NCI-H2196 (cell line): ENCODE results near the gene HPGDS.
"Not testable (repeated sequence)": the region's sequence is repeated elsewhere in the genome, so short reads cannot be mapped to it uniquely, and the experiment has no call there.

Experiments used
- DNase-seq: peaks from one replicate; lab custom pipeline; 2025; ENCODE audit not compliant: unreplicated experiment; lab: John Stamatoyannopoulos, UW

HPGDS gene

GRCh38 chr4:94342694-94343093, at the start of gene HPGDS:
Gene HPGDS, minus strand, starts transcription at chr4:94342836. Its CDS starts 8,207 bp downstream, at chr4:94334629.
- no peak for DNase-seq

DNA sequence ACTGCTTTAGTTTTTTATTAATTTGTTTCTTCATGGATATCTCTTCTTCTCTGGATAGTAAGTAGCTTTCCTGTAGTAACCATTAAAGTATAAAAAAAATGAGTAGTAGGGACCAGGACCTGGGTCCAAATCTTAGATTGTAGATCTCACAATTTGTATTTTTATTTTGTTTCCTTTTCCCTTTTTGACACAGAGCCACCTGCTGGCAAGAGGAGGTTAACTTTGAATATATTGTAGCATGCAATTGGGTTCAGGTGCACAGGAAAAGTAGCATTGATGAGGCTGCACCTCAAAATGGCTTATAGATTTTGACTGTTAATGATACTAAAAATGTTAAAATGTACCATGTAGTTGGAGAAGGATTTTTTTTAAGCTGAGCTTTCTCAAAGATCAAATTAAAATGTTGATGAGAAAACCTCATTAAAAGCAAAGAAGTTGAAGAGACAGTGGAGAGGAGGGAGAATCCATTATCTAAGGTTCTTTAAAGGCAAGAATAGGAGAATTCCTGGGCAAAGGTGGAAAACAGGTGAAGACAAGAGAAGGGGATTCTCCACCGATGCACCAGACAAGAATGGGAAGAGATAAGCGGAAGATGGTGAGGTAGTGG, 48.3 kb upstream of the HPGDS start:
- no peak for DNase-seq

- no peak for DNase-seq
Measured at GRCh38 chr4:94389595-94390267, 47.1 kb upstream of the HPGDS start.

- not testable (repeated sequence) for DNase-seq
Measured at GRCh38 chr4:94387965-94388364, 45.3 kb upstream of the HPGDS start.

GRCh38 chr4:94385452-94385851, 42.8 kb upstream of the HPGDS start:
- not testable (repeated sequence) for DNase-seq

GRCh38 chr4:94382891-94383290, 40.3 kb upstream of the HPGDS start:
- DNase-seq = not testable (repeated sequence)

DNA sequence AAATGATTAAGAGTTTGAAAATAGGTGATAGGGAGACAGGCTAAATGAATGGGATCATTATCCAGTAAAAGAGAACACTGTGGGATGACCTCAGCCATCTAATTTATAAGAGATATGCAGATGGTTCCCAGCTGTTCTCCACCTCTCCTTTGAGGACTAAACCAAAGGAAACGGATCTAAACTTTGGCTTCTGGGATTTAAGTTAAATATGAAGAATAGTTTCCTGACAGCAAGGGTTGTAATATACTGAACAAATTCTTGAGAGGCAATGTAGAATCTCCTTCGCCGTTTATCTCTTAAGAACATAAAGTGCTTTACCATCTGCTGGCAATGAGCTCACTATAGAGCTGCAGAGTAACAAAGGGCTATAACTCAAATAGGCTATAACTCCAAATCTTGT, 35.4 kb upstream of the HPGDS start:
- no peak for DNase-seq

- no peak for DNase-seq
Measured at GRCh38 chr4:94377294-94377693, 34.7 kb upstream of the HPGDS start.

DNA sequence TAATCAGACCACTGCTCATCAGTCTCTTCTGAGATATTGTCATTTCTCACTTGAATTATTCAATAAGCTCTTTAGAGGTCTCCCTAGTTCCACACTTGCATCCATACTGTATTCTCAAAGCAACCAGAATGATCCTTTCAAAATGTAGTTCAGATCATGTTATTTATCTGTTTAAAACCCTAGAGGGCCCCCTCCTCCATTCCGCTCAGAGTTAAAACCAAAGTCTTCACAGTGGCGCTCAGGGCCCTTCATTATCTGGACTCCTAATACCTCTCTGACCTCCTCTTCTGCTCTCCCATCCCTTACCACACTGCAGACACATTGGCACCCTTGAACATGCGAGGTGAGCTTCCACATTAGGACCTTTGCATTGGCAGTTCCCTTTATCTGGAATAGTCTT, 32.7 kb upstream of the HPGDS start:
- DNase-seq = no peak

- DNase-seq = no peak
Measured at GRCh38 chr4:94373752-94374151, 31.1 kb upstream of the HPGDS start.

DNA sequence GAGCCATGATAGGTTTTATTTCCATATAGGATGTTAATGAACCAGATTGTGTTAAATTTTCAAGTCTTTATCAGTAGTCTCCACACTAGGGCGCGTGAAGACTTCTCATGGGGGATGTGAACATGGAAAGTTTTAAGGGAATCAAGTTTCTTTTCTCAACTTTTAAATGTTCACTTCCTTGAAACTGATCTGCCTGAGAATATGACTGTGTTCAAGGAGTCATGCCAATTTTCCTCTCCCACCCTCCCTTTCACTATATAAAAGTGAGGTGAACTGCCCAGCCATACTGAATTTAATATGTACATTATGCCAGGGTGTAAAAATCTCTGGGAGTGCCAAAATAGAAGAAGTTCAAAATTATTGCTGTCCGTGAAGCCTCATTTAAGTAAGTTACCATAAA, 30.4 kb upstream of the HPGDS start:
- DNase-seq = no peak

GRCh38 chr4:94372228-94372978, 29.8 kb upstream of the HPGDS start:
- DNase-seq = no peak

DNA sequence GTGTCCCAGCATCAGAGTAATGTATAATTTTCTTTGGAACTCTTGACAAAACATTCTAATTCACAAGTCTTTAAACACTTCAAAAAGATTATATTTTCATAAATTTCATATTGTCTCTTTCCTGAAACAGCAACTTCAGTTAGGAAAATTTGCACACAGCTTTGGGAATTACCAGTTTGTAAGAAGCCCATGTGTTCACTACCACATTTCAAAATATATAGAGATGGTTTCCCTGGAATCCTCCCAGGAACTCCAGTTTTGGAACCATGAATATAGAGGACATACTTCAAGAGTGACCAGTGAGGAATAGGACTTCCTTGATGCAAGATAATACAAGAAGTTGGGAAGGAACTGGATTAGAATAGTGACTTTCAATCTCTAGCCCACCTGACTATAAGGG, 28.7 kb upstream of the HPGDS start:
- DNase-seq = no peak

GRCh38 chr4:94370533-94371254, 28.1 kb upstream of the HPGDS start:
- no peak for DNase-seq

DNA sequence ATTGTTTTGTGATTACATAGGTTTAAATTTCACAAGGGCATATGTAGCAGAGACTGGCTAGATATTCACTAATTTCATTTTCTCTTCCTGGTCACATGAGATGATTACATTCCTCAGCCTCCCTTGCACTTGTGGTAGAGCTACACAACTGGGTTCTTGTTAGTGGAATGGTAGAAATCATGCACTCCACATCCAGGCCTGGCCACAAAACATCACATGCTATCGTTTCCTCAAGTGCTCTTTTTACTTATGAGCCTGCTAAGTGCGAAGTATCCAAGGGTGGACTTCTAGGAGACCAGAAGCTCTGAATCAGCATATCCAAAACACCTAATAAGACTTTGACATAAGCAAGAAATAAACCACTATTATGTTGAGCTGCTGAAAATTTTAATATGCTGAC, 26.4 kb upstream of the HPGDS start:
- DNase-seq = no peak

GRCh38 chr4:94368459-94368858, 25.8 kb upstream of the HPGDS start:
- DNase-seq = no peak

DNA sequence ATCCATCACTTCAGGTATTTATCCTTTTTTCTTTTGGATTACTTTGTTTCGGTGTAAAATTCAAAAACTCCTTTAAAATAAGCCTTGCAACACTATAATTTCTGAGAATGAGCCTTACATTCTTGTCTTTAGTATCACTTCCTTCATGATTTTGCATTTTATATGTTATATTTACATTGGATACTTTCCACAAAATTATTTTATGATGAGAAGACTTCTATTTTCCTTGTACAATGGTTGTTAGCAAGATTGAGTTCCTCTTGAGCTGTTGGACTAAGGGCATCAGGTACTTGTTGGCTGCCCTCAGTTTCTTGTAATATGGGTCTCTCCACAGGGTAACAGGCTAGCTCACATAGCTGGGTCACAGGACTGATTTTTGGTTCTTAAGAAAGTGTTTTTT, 22.7 kb upstream of the HPGDS start:
- no peak for DNase-seq

DNA sequence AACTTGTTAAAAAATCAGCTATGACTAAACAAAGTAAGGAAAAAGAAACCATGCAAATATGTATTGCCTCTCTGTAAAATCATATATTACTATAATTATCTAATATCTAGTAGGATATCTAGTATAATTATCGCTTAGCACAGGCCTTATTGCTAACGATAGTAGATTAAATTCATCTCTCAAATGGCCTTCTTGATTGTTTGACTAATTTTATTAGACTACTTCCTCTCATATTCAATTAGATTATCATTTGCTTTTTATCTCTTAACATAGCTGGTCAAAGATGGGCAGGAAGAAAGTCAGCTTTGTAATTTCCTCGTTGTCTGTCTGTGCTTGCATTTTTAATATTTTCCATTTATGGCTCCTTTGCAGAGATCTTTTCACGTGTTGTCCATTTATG, 21.9 kb upstream of the HPGDS start:
- DNase-seq = no peak

DNA sequence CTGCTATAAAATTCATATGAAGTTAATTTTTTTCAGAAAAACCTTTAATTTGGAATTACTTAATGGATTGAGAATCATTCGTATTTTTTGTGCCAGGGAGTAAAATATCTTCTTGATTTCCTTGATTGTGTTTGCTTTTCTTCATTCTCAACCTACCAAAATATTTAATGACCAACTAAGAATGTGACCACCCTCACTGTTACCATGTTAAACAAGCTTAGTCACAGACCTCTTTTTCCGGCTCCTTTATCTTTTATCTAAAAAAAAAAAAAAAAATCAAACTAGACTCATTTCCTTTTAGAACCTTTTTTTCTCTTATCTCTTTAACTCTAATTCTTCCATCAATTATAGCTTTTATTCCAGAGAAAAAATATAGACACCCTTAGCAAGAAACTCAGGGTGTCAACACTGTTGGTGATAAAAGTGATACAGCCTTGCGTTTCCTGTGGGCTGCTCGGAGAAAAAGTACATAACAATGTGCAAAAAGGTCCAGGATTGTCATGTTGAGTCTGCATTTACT, 20.6 kb upstream of the HPGDS start:
- no peak for DNase-seq

DNA sequence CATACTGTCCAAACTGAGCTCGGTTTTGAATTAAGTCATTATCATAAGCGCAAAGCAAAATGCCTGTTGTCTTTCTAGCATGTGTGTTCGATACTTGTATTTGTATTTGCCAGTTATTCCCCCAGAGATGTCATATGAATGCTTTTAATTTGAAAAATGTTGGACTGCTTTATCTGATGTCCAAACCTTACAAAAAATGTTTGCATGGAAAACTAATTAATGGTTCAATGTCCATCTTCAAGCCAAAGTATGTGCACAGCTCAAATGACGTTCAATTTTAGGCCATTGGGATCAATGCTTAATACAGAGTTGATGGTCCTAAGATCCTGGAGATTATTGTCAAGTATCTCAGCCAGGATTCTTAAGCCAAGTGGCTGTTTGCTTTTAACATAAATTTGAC, 17.2 kb upstream of the HPGDS start:
- no peak for DNase-seq

DNA sequence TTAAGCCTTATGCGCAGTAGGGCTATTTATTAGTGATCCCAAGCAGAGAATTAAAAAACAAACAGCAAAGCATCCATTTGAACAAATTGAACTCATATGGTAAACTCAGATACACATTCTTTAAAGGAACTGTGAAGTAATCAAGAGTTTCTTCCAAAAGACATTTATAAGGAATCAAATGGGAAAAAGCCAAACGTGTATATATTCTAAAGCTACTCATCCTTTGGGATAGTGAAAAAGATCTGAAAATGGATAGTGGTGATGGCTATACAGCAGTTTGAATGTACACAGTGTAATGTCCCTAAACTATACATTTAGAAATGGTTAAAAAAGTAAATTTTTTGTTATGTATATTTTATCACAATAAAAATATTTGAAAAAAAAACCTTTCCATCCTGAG, 16.6 kb upstream of the HPGDS start:
- DNase-seq = no peak
